ENCODE measurements around the gene CREB5.

GRCh38 chr7:28700096-28700495, 287.8 kb downstream of the CREB5 start:
- TF ChIP-seq CTCF (conservative IDR thresholded peaks at IDR 0.05; ENCODE audit: low read depth, low read length): no peak
- no peak for TF ChIP-seq EZH2 (IDR thresholded peaks at IDR 0.05; ENCODE audit: low read length, unreplicated experiment)
- no peak for TF ChIP-seq EZH2phosphoT487 (IDR thresholded peaks at IDR 0.05; ENCODE audit: borderline replicate concordance, low read length)

Measured in PC-3 (cell line).